Mesenchymal stem cell (in vitro differentiated cells and primary cell): Measurements from ENCODE around the gene BFAR.

Experiments
- DNase-seq: peaks from one replicate; pipeline ENCODE4 v3.0.0-alpha.2; 2013
- H2AFZ ChIP-seq: one replicate; pipeline ENCODE4 v1.6.1; 2013; ENCODE audit warnings: low read depth, mild to moderate bottlenecking, control low read depth, inconsistent platforms, low read length, moderate library complexity
- H2AK5ac ChIP-seq: 2 replicates; pipeline ENCODE4 v1.6.1; 2013; ENCODE audit warnings: low read length, moderate library complexity, mild to moderate bottlenecking, inconsistent platforms; ENCODE audit not compliant: severe bottlenecking
- H2BK120ac ChIP-seq: one replicate; pipeline ENCODE4 v1.6.1; 2013; ENCODE audit warnings: low read depth, mild to moderate bottlenecking, inconsistent platforms, low read length, moderate library complexity
- H2BK12ac ChIP-seq, 2 experiments: one replicate each; pipeline ENCODE4 v1.6.1; 2013; ENCODE audit warnings: inconsistent platforms in 2 of 2, low read length in 2 of 2, mild to moderate bottlenecking in 2 of 2, moderate library complexity in 2 of 2, control low read depth in 1 of 2
- H2BK15ac ChIP-seq: one replicate; pipeline ENCODE4 v1.6.1; 2013; ENCODE audit warnings: mild to moderate bottlenecking, low read depth, inconsistent platforms; ENCODE audit not compliant: poor library complexity, severe bottlenecking
- H2BK5ac ChIP-seq: 2 replicates; pipeline ENCODE4 v1.6.1; 2013; ENCODE audit warnings: low read depth, mild to moderate bottlenecking, low read length, control low read depth, inconsistent platforms; ENCODE audit not compliant: poor library complexity, severe bottlenecking
- H3K14ac ChIP-seq, 2 experiments: one replicate each; pipeline ENCODE4 v1.6.1; 2013; ENCODE audit warnings: inconsistent platforms in 2 of 2, low read length in 2 of 2, control low read depth in 1 of 2, mild to moderate bottlenecking in 1 of 2, moderate library complexity in 1 of 2
- H3K18ac ChIP-seq, 2 experiments: one replicate each; pipeline ENCODE4 v1.6.1; 2013; ENCODE audit warnings: inconsistent platforms in 2 of 2, low read length in 2 of 2, control low read depth in 1 of 2, low read depth in 1 of 2, mild to moderate bottlenecking in 1 of 2
- H3K23ac ChIP-seq, 2 experiments: one replicate each; pipeline ENCODE4 v1.6.1; 2013; ENCODE audit warnings: inconsistent platforms in 2 of 2, low read length in 2 of 2, mild to moderate bottlenecking in 2 of 2, moderate library complexity in 2 of 2, control low read depth in 1 of 2
- H3K27ac ChIP-seq: 2 replicates; pipeline ENCODE4 v1.5.1; 2013; ENCODE audit warnings: mild to moderate bottlenecking, moderate library complexity, low read length, control low read depth, inconsistent platforms; ENCODE audit not compliant: poor library complexity, severe bottlenecking
- H3K27me3 ChIP-seq, 2 experiments: 2 replicates each; pipeline versions ENCODE4 v1.6.1 to v1.7.0; 2013; ENCODE audit warnings: low read length in 2 of 2, mild to moderate bottlenecking in 2 of 2, moderate library complexity in 2 of 2, control low read depth in 1 of 2, inconsistent platforms in 1 of 2; ENCODE audit not compliant: control insufficient read depth in 1 of 2, insufficient read depth in 1 of 2
- H3K36me3 ChIP-seq, 2 experiments: 2 replicates each; pipeline versions ENCODE4 v1.6.1 to v1.7.0; 2013; ENCODE audit warnings: low read length in 2 of 2, control low read depth in 1 of 2, inconsistent platforms in 1 of 2, low read depth in 1 of 2, mild to moderate bottlenecking in 1 of 2; ENCODE audit not compliant: insufficient read depth in 2 of 2, control insufficient read depth in 1 of 2
- H3K4ac ChIP-seq, 2 experiments: one replicate each; pipeline ENCODE4 v1.6.1; 2013; ENCODE audit warnings: inconsistent platforms in 2 of 2, low read length in 2 of 2, mild to moderate bottlenecking in 2 of 2, moderate library complexity in 2 of 2, control low read depth in 1 of 2, low read depth in 1 of 2
- H3K4me1 ChIP-seq: 2 replicates; pipeline ENCODE4 v1.6.1; 2013; ENCODE audit warnings: low read depth, low read length, control low read depth; ENCODE audit not compliant: control insufficient read depth, insufficient read depth
- H3K4me2 ChIP-seq: 2 replicates; pipeline ENCODE4 v1.6.1; 2013; ENCODE audit warnings: low read length, mild to moderate bottlenecking, inconsistent platforms; ENCODE audit not compliant: poor library complexity, severe bottlenecking
- H3K4me3 ChIP-seq, 2 experiments: 2 replicates each; pipeline versions ENCODE4 v1.5.1 to v1.7.0; 2013; ENCODE audit warnings: low read length in 2 of 2, mild to moderate bottlenecking in 2 of 2, control low read depth in 1 of 2, low read depth in 1 of 2; ENCODE audit not compliant: insufficient read depth in 1 of 2
- H3K79me1 ChIP-seq: replicated peaks from 2 replicates; pipeline ENCODE4 v1.6.1; 2013; ENCODE audit warnings: mild to moderate bottlenecking, control low read depth, low read length, inconsistent platforms; ENCODE audit not compliant: poor library complexity, severe bottlenecking
- H3K9ac ChIP-seq: 2 replicates; pipeline ENCODE4 v1.7.0; 2013; ENCODE audit warnings: mild to moderate bottlenecking, low read length, moderate library complexity
- H3K9me3 ChIP-seq: 2 replicates; pipeline ENCODE4 v1.7.0; 2013; ENCODE audit warnings: mild to moderate bottlenecking, low read length; ENCODE audit not compliant: control insufficient read depth
- H4K8ac ChIP-seq: one replicate; pipeline ENCODE4 v1.6.1; 2013; ENCODE audit warnings: inconsistent platforms, mild to moderate bottlenecking, low read length, moderate library complexity
- H4K91ac ChIP-seq: one replicate; pipeline ENCODE4 v1.6.1; 2013; ENCODE audit warnings: mild to moderate bottlenecking, low read length, inconsistent platforms
- WGBS: methylation state at CpG from one replicate; pipeline ENCODE4 v1.1.7; 2013; ENCODE audit warnings: mixed read lengths; 5-methylcytosine and 5-hydroxymethylcytosine counted together

BFAR gene

DNA sequence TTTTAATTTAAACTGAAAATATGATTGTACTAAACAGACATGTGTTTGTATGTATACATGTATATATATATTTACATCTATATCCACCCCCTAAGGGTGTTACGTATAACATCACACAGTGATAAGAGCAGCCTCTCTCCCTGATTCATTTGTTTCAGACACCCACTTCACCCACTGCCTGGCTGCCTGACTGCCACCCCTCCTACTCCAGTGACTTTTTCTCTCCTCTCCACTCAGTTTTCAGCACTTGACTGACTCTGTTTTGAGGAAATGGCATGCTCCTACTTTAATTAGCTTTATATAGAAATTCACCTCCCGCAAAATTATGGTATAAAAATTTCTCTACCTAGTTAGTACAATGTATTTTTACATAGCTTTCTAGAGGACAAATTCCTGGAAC lies 20.0 kb downstream of the BFAR start:
- 100% methylated on average over 1 of the region's 2 CpGs for WGBS

DNA sequence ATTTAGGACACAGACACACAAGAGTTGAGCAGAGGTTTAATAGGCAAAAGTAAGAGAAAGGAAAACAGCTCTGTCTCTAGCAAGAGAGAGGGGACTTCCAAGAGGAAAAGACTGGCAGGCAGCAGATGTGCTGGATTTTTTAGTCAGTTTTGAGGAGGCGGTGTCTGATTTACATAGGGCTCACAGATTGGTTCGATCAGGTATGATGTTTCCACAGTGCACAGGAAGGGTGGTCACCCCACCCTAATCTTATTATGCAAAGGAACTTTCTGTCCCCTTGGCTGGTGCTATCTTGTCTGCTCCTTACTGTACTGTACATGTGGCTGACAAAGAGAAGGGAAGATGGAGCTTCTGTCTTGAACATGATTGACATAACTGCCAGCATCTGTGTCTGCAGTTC lies 25.3 kb downstream of the BFAR start:
- no peak overlapping the region for H2BK15ac ChIP-seq
- no peak overlapping the region for H3K4ac ChIP-seq
- no peak for DNase-seq
- H2BK120ac ChIP-seq = no peak overlapping the region
- peaks cover 39% of the 10 kb centered on the region for H3K79me1 ChIP-seq
- H2BK12ac ChIP-seq = no peak overlapping the region
- no peak overlapping the region for H2BK5ac ChIP-seq
- H4K8ac ChIP-seq = peak overlapping the region; percentile 23
- 94% methylated on average over 2 of the region's 2 CpGs for WGBS
- H3K9ac ChIP-seq = no peak overlapping the region
- H3K9me3 ChIP-seq = no peaks in the 10 kb centered on the region
- H3K4me3 ChIP-seq = no peak overlapping the region
- no peak overlapping the region for H3K14ac ChIP-seq
- no peaks in the 10 kb centered on the region for H3K27me3 ChIP-seq
- H2AK5ac ChIP-seq = no peak overlapping the region
- H3K36me3 ChIP-seq = peaks cover 60 to 69% of the 10 kb centered on the region in 2 experiments
- H4K91ac ChIP-seq = no peak overlapping the region
- no peaks in the 10 kb centered on the region for H3K4me1 ChIP-seq
- H3K4me2 ChIP-seq = no peak overlapping the region
- no peak overlapping the region for H3K27ac ChIP-seq
- no peak overlapping the region for H2AFZ ChIP-seq
- no peak overlapping the region for H3K23ac ChIP-seq
- no peak overlapping the region for H3K18ac ChIP-seq

More for the DNA sequence above, 20.0 kb downstream of the BFAR start:
- Histone ChIP-seq H3K36me3 (peaks cover 66 to 82% of the 10 kb centered on the region in 2 experiments), H3K4me2 (no peak overlapping the region), H3K4me3 (no peak overlapping the region), H2BK15ac (no peak overlapping the region), H3K18ac (no peak overlapping the region), H3K27ac (no peak overlapping the region), H3K9me3 (no peaks in the 10 kb centered on the region), H3K9ac (no peak overlapping the region), H3K4me1 (no peaks in the 10 kb centered on the region), H2AFZ (no peak overlapping the region), H2AK5ac (no peak overlapping the region), H3K4ac (no peak overlapping the region), H3K23ac (no peak overlapping the region), H3K79me1 (peaks cover 39% of the 10 kb centered on the region), H4K91ac (no peak overlapping the region), H2BK5ac (no peak overlapping the region), H3K14ac (no peak overlapping the region), H2BK12ac (no peak overlapping the region), H3K27me3 (no peaks in the 10 kb centered on the region), H4K8ac (no peak overlapping the region), H2BK120ac (no peak overlapping the region)
- no peak for DNase-seq

DNA sequence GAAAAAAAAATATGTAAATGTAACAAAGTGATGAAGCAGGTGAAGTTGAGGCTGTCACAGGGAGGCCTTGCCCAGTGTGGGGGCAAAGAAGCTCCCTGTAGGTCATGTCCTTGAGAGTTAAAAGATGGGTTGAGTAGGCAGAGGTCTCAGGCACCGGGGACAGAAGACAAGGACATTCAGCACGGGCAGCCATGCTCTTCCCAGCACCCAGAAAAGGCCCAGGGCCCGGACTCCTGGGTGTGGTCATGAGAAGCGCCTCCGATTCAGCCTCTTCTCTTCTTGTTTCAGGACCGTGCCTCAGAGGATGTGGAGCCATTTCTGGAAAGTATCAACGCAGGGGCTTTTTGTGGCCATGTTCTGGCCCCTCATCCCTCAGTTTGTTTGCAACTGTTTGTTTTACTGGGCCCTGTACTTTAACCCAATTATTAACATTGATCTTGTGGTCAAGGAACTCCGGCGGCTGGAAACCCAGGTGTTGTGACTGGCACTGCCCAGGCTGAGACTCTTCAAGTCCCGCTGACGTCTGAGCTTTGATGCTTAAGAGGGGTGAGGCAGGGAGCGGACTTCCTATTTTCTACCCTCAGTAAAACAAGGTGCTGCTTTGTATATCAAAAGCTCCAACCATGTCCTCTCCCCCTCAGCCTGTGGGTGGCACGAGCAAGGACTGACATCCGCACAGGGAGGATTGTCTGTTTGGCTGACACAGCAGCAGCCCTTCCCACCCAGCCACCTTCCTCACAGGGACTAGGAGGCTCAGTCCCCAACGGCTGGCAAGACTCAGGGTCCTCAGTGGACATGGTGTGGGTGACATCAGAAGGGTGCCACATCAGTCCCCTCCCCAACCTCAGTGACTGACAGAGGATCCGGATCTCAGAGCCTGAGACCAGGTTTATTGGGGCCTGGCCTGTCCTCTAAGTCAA lies 34.9 kb downstream of the BFAR start:
- H2AFZ ChIP-seq = no peak overlapping the region
- no peak overlapping the region for H2BK120ac ChIP-seq
- no peak overlapping the region for H2BK5ac ChIP-seq
- no peak overlapping the region for H2BK15ac ChIP-seq
- H4K8ac ChIP-seq = no peak overlapping the region
- H3K27me3 ChIP-seq = no peaks in the 10 kb centered on the region
- H2AK5ac ChIP-seq = no peak overlapping the region
- H3K79me1 ChIP-seq = peaks cover 2% of the 10 kb centered on the region
- no peak overlapping the region for H3K4me2 ChIP-seq
- no peaks in the 10 kb centered on the region for H3K9me3 ChIP-seq
- DNase-seq = no peak
- peaks cover 4% of the 10 kb centered on the region for H3K4me1 ChIP-seq
- H3K18ac ChIP-seq = no peak overlapping the region
- H2BK12ac ChIP-seq = no peak overlapping the region
- peaks cover 54 to 66% of the 10 kb centered on the region in 2 experiments for H3K36me3 ChIP-seq
- H3K14ac ChIP-seq = no peak overlapping the region
- H3K4ac ChIP-seq = no peak overlapping the region
- H3K4me3 ChIP-seq = no peak overlapping the region
- H3K23ac ChIP-seq = no peak overlapping the region
- WGBS = over 99% methylated on average over 14 of the region's 16 CpGs
- H3K9ac ChIP-seq = no peak overlapping the region
- no peak overlapping the region for H4K91ac ChIP-seq
- no peak overlapping the region for H3K27ac ChIP-seq

DNA sequence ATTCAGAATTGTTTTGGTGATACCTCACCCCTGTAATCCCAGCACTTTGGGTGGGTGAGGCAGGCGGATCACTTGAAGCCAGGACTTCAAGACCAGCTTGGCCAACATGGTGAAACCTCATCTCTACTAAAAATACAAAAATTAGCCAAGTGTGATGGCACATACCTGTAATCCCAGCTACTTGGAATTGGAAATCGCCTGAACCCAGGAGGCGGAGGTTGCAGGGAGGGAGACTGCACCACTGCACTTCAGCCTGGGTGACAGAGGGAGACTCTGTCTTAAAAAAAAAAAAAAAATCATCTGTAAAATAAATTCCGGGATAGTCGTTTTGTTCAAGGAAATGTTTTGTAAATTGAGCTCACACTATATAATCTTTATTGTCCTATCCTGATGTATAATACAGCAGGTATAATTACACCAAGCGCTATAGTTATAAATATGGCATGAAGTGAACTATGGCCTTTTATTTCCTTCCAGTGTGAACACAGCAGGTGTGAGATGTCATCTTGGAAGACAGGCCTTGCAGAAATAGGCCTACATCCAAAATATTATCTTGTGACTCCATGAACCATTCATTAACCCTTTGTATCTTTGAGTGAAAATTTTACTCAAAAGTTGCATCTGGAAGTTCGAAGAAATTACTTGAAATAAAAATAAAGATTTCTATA lies 35.9 kb downstream of the BFAR start:
- 95% methylated on average over 3 of the region's 7 CpGs for WGBS
- DNase-seq = no peak
- no peak overlapping the region for H2AK5ac ChIP-seq
- H3K9ac ChIP-seq = no peak overlapping the region
- H3K14ac ChIP-seq = no peak overlapping the region
- H3K4me3 ChIP-seq = no peak overlapping the region
- H3K27ac ChIP-seq = no peak overlapping the region
- H3K36me3 ChIP-seq = peaks cover 48 to 58% of the 10 kb centered on the region in 2 experiments
- H2AFZ ChIP-seq = no peak overlapping the region
- no peak overlapping the region for H2BK12ac ChIP-seq
- H3K23ac ChIP-seq = no peak overlapping the region
- H3K79me1 ChIP-seq = no peaks in the 10 kb centered on the region
- H2BK5ac ChIP-seq = no peak overlapping the region
- H3K9me3 ChIP-seq = no peaks in the 10 kb centered on the region
- H3K4me2 ChIP-seq = no peak overlapping the region
- no peak overlapping the region for H3K18ac ChIP-seq
- no peak overlapping the region for H4K91ac ChIP-seq
- peaks cover 5% of the 10 kb centered on the region for H3K4me1 ChIP-seq
- H4K8ac ChIP-seq = no peak overlapping the region
- no peak overlapping the region for H3K4ac ChIP-seq
- no peaks in the 10 kb centered on the region for H3K27me3 ChIP-seq
- no peak overlapping the region for H2BK120ac ChIP-seq
- H2BK15ac ChIP-seq = no peak overlapping the region
